Lower leg skin (tissue), 3 donors: Measurements from ENCODE around the gene SMIM1.

Experiments
- CTCF ChIP-seq, 3 donors: fragments of 450-650 bp; IDR thresholded peaks; one replicate each; pipeline ENCODE4 v1.5.1; 2016; ENCODE audit warnings: antibody characterized with exemption in 3 of 3, mild to moderate bottlenecking in 3 of 3, moderate library complexity in 2 of 3
- POLR2A ChIP-seq, 2 donors: fragments of 450-650 bp; IDR thresholded peaks; one replicate each; pipeline ENCODE4 v1.6.1; 2016 to 2017; ENCODE audit warnings: antibody characterized with exemption in 2 of 2, mild to moderate bottlenecking in 1 of 2, moderate library complexity in 1 of 2

- no peak for TF ChIP-seq CTCF (IDR thresholded peaks at IDR 0.05)
- TF ChIP-seq POLR2A (IDR thresholded peaks at IDR 0.05) = no peak
Observed at GRCh38 chr1:3787349-3787715, 14.8 kb downstream of the SMIM1 start.
